Fibroblast of pulmonary artery (primary cell): ENCODE results near the gene ANKFY1.

ENCODE experiments used
- DNase-seq: peaks from one replicate; pipeline ENCODE4 v3.0.0-alpha.2; 2010; ENCODE audit warnings: low read depth
- H3K4me3 ChIP-seq: replicated peaks from 2 replicates; pipeline ENCODE4 v1.5.1; 2011; ENCODE audit warnings: low read depth, mild to moderate bottlenecking, control low read depth, low read length, moderate library complexity
- CTCF ChIP-seq: IDR thresholded peaks from 2 replicates; pipeline ENCODE4 v1.5.1; 2011; ENCODE audit warnings: mild to moderate bottlenecking, control low read depth, low read length, inconsistent platforms; ENCODE audit errors: missing control alignments

Gene ANKFY1

GRCh38 chr17:4182043-4182442 lies 81.7 kb downstream of the ANKFY1 start:
- TF ChIP-seq CTCF, result no peak

GRCh38 chr17:4180791-4181190 lies 83.0 kb downstream of the ANKFY1 start:
- H3K4me3 ChIP-seq, result no peak overlapping the region
- no peak for TF ChIP-seq CTCF
- no peak for DNase-seq

More at GRCh38 chr17:4182043-4182442, 81.7 kb downstream of the ANKFY1 start:
- H3K4me3 ChIP-seq, result no peak overlapping the region
- DNase-seq, result no peak

- TF ChIP-seq CTCF, result no peak
- DNase-seq, result no peak
- no peak overlapping the region for H3K4me3 ChIP-seq
Measured at GRCh38 chr17:4179071-4179470, 84.7 kb downstream of the ANKFY1 start.

- no peak for TF ChIP-seq CTCF
- DNase-seq, result no peak
- H3K4me3 ChIP-seq, result no peak overlapping the region
Measured at GRCh38 chr17:4178651-4179050, 85.1 kb downstream of the ANKFY1 start.

GRCh38 chr17:4177806-4178205 lies 86.0 kb downstream of the ANKFY1 start:
- no peak overlapping the region for H3K4me3 ChIP-seq
- no peak for DNase-seq
- no peak for TF ChIP-seq CTCF

- no peak overlapping the region for H3K4me3 ChIP-seq
- no peak for TF ChIP-seq CTCF
- no peak for DNase-seq
Measured at GRCh38 chr17:4176808-4177472, 86.8 kb downstream of the ANKFY1 start.
